Testis (tissue), 2 donors: ENCODE measurements around the gene TNS1.

Source experiments
- CTCF ChIP-seq, 3 experiments: fragments of 450-650 bp in 2 of 3; fragments of 200-600 bp in 1 of 3; sonication (generic) in 1 of 3; IDR thresholded peaks; one replicate each; pipeline ENCODE4 v1.5.1; 2016 to 2019; ENCODE audit warnings: antibody characterized with exemption in 3 of 3, mild to moderate bottlenecking in 2 of 3, moderate library complexity in 1 of 3
- POLR2A ChIP-seq: fragments of 450-650 bp; IDR thresholded peaks from one replicate; pipeline ENCODE4 v1.6.1; 2017; ENCODE audit warnings: antibody characterized with exemption, mild to moderate bottlenecking, moderate library complexity

- TF ChIP-seq POLR2A (no peak), CTCF (IDR thresholded peaks at IDR 0.05) (no peak)
These were observed 209.1 kb downstream of the TNS1 start for GRCh38 chr2:217793566-217794132.
